IMR-90 (cell line): ENCODE data around the gene XPC. TPM values are rescaled to one million over a fixed set of nuclear protein-coding genes. Genes with fewer than 3 reads are reported as not detected.
A peak's percentile ranks its signal among the peaks of the same experiment; 100 is the strongest.

Source experiments
- ATAC-seq: fragments of 200-7000 bp; cut with Tn5 transposase; 2 replicates; pipeline ENCODE4 v1.9.1; 2020; ENCODE audit warnings: low read depth, mild to moderate bottlenecking, moderate library complexity
- BruUV-seq: library from RNA; stranded (reverse); fragments of 400-500 nt; replicated peaks from 2 replicates; lab custom pipeline; 2021; lab: Mats Ljungman, UMichigan
- CTCF ChIA-PET: fragments of 300-600 bp; formaldehyde crosslinking; extraction: SDS; loops from one replicate; lab custom pipeline; 2021; ENCODE audit warnings: antibody characterized with exemption; lab: Yijun Ruan, JAX
- POLR2A ChIA-PET: fragments of 300-600 bp; sonication (Branson Sonifier 250); formaldehyde crosslinking; loops from one replicate; lab custom pipeline; 2022; ENCODE audit warnings: antibody characterized with exemption; ENCODE audit not compliant: unreplicated experiment; lab: Charles Lee
- DNase-seq: peaks from one replicate; pipeline ENCODE4 v3.0.0; 2013
- H2AFZ ChIP-seq: replicated peaks from 2 replicates; pipeline ENCODE3; 2013; ENCODE audit warnings: low read length, mild to moderate bottlenecking; ENCODE audit not compliant: poor library complexity
- H2AK5ac ChIP-seq: 2 replicates; pipeline ENCODE4 v1.6.1; 2013; ENCODE audit warnings: low read depth, low read length, inconsistent platforms
- H2AK9ac ChIP-seq: replicated peaks from 2 replicates; pipeline ENCODE3; 2013; ENCODE audit warnings: mild to moderate bottlenecking, low read depth, low read length, moderate library complexity; ENCODE audit not compliant: poor library complexity
- H2BK120ac ChIP-seq: 2 replicates; pipeline ENCODE4 v1.6.1; 2013; ENCODE audit warnings: low read depth, low read length, inconsistent platforms
- H2BK15ac ChIP-seq: 3 replicates; pipeline ENCODE4 v1.6.1; 2013; ENCODE audit warnings: low read depth, low read length, inconsistent platforms
- H2BK20ac ChIP-seq: 2 replicates; pipeline ENCODE4 v1.6.1; 2013; ENCODE audit warnings: low read depth, mild to moderate bottlenecking, inconsistent platforms, low read length, moderate library complexity
- H2BK5ac ChIP-seq: 2 replicates; pipeline ENCODE4 v1.6.1; 2013; ENCODE audit warnings: mild to moderate bottlenecking, low read depth, low read length, inconsistent platforms; ENCODE audit not compliant: poor library complexity, severe bottlenecking
- H3K14ac ChIP-seq: replicated peaks from 2 replicates; pipeline ENCODE4 v1.6.1; 2013; ENCODE audit warnings: low read depth, low read length, inconsistent platforms
- H3K18ac ChIP-seq: 2 replicates; pipeline ENCODE4 v1.6.1; 2013; ENCODE audit warnings: low read depth, low read length, control low read depth
- H3K23ac ChIP-seq: 2 replicates; pipeline ENCODE4 v1.6.1; 2013; ENCODE audit warnings: low read depth, low read length, inconsistent platforms
- H3K27ac ChIP-seq: 2 replicates; pipeline ENCODE4 v1.5.1; 2013; ENCODE audit warnings: mild to moderate bottlenecking, control low read depth, low read length; ENCODE audit not compliant: insufficient read depth
- H3K27me3 ChIP-seq: 2 replicates; pipeline ENCODE4 v1.6.1; 2013; ENCODE audit warnings: low read length; ENCODE audit not compliant: control insufficient read depth, insufficient read depth
- H3K36me3 ChIP-seq: 2 replicates; pipeline ENCODE4 v1.6.1; 2013; ENCODE audit warnings: low read length, mixed read lengths; ENCODE audit not compliant: control insufficient read depth, insufficient read depth
- H3K4ac ChIP-seq: 2 replicates; pipeline ENCODE4 v1.6.1; 2013; ENCODE audit warnings: low read depth, low read length, inconsistent platforms
- H3K4me1 ChIP-seq: 2 replicates; pipeline ENCODE4 v1.6.1; 2013; ENCODE audit warnings: low read length, mixed read lengths; ENCODE audit not compliant: control insufficient read depth, insufficient read depth
- H3K4me2 ChIP-seq: 2 replicates; pipeline ENCODE4 v1.6.1; 2013; ENCODE audit warnings: low read depth, mild to moderate bottlenecking, control low read depth, low read length, moderate library complexity
- H3K4me3 ChIP-seq: 2 replicates; pipeline ENCODE4 v1.5.1; 2013; ENCODE audit warnings: low read depth, mild to moderate bottlenecking, control low read depth, low read length, moderate library complexity; ENCODE audit not compliant: insufficient read depth
- H3K56ac ChIP-seq: 2 replicates; pipeline ENCODE4 v1.6.1; 2013; ENCODE audit warnings: low read length, inconsistent platforms; ENCODE audit not compliant: insufficient read depth; ENCODE audit errors: extremely low read depth
- H3K79me1 ChIP-seq, 2 experiments: 2 replicates each; pipeline ENCODE4 v1.6.1; 2013; ENCODE audit warnings: low read length in 2 of 2, inconsistent platforms in 1 of 2, low read depth in 1 of 2
- H3K9ac ChIP-seq: 2 replicates; pipeline ENCODE4 v1.6.1; 2013; ENCODE audit warnings: low read depth, low read length, control low read depth
- H3K9me1 ChIP-seq: 2 replicates; pipeline ENCODE4 v1.6.1; 2013; ENCODE audit warnings: low read length, inconsistent platforms; ENCODE audit not compliant: insufficient read depth
- H3K9me3 ChIP-seq: 2 replicates; pipeline ENCODE4 v1.6.1; 2013; ENCODE audit warnings: low read length; ENCODE audit not compliant: control insufficient read depth, insufficient read depth
- H4K20me1 ChIP-seq: 2 replicates; pipeline ENCODE4 v1.6.1; 2013; ENCODE audit warnings: low read length, inconsistent platforms; ENCODE audit not compliant: insufficient read depth
- H4K5ac ChIP-seq: 2 replicates; pipeline ENCODE4 v1.6.1; 2013; ENCODE audit warnings: mild to moderate bottlenecking, low read depth, low read length, control low read depth
- H4K8ac ChIP-seq, 2 experiments: 2 replicates each; pipeline ENCODE4 v1.6.1; 2013; ENCODE audit warnings: low read depth in 2 of 2, low read length in 2 of 2, control low read depth in 1 of 2, inconsistent platforms in 1 of 2
- H4K91ac ChIP-seq: 2 replicates; pipeline ENCODE4 v1.6.1; 2013; ENCODE audit warnings: low read depth, low read length, inconsistent platforms; ENCODE audit not compliant: insufficient read depth
- CTCF ChIP-seq: conservative IDR thresholded peaks from 2 replicates; pipeline ENCODE4 v1.5.1; 2012; ENCODE audit warnings: mild to moderate bottlenecking, low read depth, low read length, improper control_type of control experiment
- ELK1 ChIP-seq: fragments of 150-350 bp; IDR thresholded peaks from 2 replicates; pipeline ENCODE4 v1.6.1; 2016; ENCODE audit warnings: low read depth, mild to moderate bottlenecking, low read length, moderate library complexity, borderline replicate concordance
- FOS ChIP-seq: fragments of 150-350 bp; IDR thresholded peaks from 2 replicates; pipeline ENCODE4 v1.6.1; 2016; ENCODE audit warnings: low read depth, low read length
- MAFK ChIP-seq: IDR thresholded peaks from 2 replicates; pipeline ENCODE4 v1.6.1; 2012; ENCODE audit warnings: low read depth, low read length, improper control_type of control experiment
- MAZ ChIP-seq: IDR thresholded peaks from 2 replicates; pipeline ENCODE4 v1.6.1; 2012; ENCODE audit warnings: low read depth, mild to moderate bottlenecking, low read length, improper control_type of control experiment, moderate library complexity, borderline replicate concordance
- RCOR1 ChIP-seq: IDR thresholded peaks from 2 replicates; pipeline ENCODE4 v1.6.1; 2012; ENCODE audit warnings: mild to moderate bottlenecking, low read length, improper control_type of control experiment; ENCODE audit not compliant: insufficient replicate concordance
- RFX5 ChIP-seq: IDR thresholded peaks from 2 replicates; pipeline ENCODE4 v1.8.0; 2012; ENCODE audit warnings: low read depth, mild to moderate bottlenecking, low read length, moderate library complexity
- USF2 ChIP-seq: fragments of 150-350 bp; IDR thresholded peaks from 2 replicates; pipeline ENCODE4 v1.6.1; 2017; ENCODE audit warnings: mild to moderate bottlenecking, antibody characterized with exemption, low read length, low read depth
- WGBS, 2 experiments: methylation state at CpG; one replicate each; pipeline versions ENCODE4 v1.1.5 to v1.1.7; 2013; ENCODE audit warnings: missing lambda C conversion rate in 2 of 2; ENCODE audit not compliant: insufficient read length in 1 of 2; ENCODE audit errors: extremely low coverage in 2 of 2; 5-methylcytosine and 5-hydroxymethylcytosine counted together
- dilution Hi-C: fragments of 300-500 bp; cut with HindIII; formaldehyde crosslinking; loops from one replicate; pipeline ENCODE4 v1.14.3; 2018; ENCODE audit warnings: low sequenced_read_pairs; ENCODE audit not compliant: unreplicated experiment
- in situ Hi-C: fragments of 300-500 bp; cut with MboI; formaldehyde crosslinking; loops from 3 replicates; pipeline ENCODE4 v1.14.3; 2019; ENCODE audit warnings: low sequenced_read_pairs, inconsistent platforms, mixed read lengths
- intact Hi-C: fragments of 100-400 bp; cut with micrococcal nuclease; formaldehyde crosslinking; loops from 2 replicates; pipeline ENCODE4 v1.10.0; 2022
- polyA plus RNA-seq, 3 experiments: library from polyadenylated mRNA; depleted of rRNA; stranded (reverse); fragments of >200 nt; gene quantifications; 2 replicates each; pipeline ENCODE4 v1.2.3, GENCODE V29; 2012; ENCODE audit warnings: low replicate concordance in 1 of 3
- total RNA-seq: library from RNA; depleted of rRNA; stranded (reverse); fragments of >200 nt; gene quantifications from 2 replicates; pipeline ENCODE4 v1.2.3, GENCODE V29; 2012

XPC gene
- total and polyA plus RNA-seq, 2 of the 4 experiments (the other 2 are of a cell fraction): 30.9 to 48.8 TPM

- TF ChIP-seq ELK1: no peak
- no peak for TF ChIP-seq RFX5
Observed at GRCh38 chr3:14148041-14148985, 30.1 kb downstream of the XPC start (continued).

GRCh38 chr3:14147617-14148016, 30.8 kb downstream of the XPC start:
- in situ Hi-C loops (loop anchor here (25.0 kb wide), 1 partner anchor 110 kb away; no protein-coding TSS in a partner anchor), dilution Hi-C loops (no loop called here), intact Hi-C loops (no loop called here)
- ChIA-PET CTCF (no interaction called here), POLR2A (no interaction called here)
- no peak overlapping the region for H4K8ac ChIP-seq
- H4K5ac ChIP-seq: no peak overlapping the region
- TF ChIP-seq MAZ (no peak), RCOR1 (no peak), MAFK (no peak), RFX5 (no peak), FOS (no peak), CTCF (no peak), USF2 (no peak)
- no peak overlapping the region for H4K91ac ChIP-seq
- no TSS peak for BruUV-seq
- H3K4me1 ChIP-seq: peaks cover 17% of the 10 kb centered on the region
- no peak overlapping the region for H2BK20ac ChIP-seq
- H4K20me1 ChIP-seq: peaks cover 7% of the 10 kb centered on the region
- no peak overlapping the region for H3K4me3 ChIP-seq
- no peaks in the 10 kb centered on the region for H3K27me3 ChIP-seq
- H3K4me2 ChIP-seq: no peak overlapping the region
- H2AK9ac ChIP-seq: no peak overlapping the region
- H2AK5ac ChIP-seq: no peak overlapping the region
- H2BK120ac ChIP-seq: no peak overlapping the region
- H3K36me3 ChIP-seq: peaks cover 55% of the 10 kb centered on the region
- H3K56ac ChIP-seq: no peak overlapping the region
- H3K4ac ChIP-seq: no peak overlapping the region
- no peaks in the 10 kb centered on the region for H3K9me3 ChIP-seq
- H3K23ac ChIP-seq: no peak overlapping the region
- no peak for DNase-seq
- H3K14ac ChIP-seq: no peak overlapping the region
- peaks cover 16% of the 10 kb centered on the region; the same call in 1 of the 2 replicates for H3K9me1 ChIP-seq
- H3K79me1 ChIP-seq: peaks cover 0 to 8% of the 10 kb centered on the region in 2 experiments; a peak in 2 of 4 replicates
- no peak overlapping the region for H2BK15ac ChIP-seq
- no peak overlapping the region for H3K9ac ChIP-seq
- no peak overlapping the region for H3K27ac ChIP-seq
- no peak overlapping the region for H3K18ac ChIP-seq
- WGBS, 2 experiments: 97% methylated on average over 7 of the region's 12 CpGs; no CpG with 5 or more reads in 1 of the 2 experiments
- peak overlapping the region; percentile 7 for H2AFZ ChIP-seq
- ATAC-seq: no peak
- H2BK5ac ChIP-seq: no peak overlapping the region
